K562 (cell line): Measurements from ENCODE around the gene ALDH16A1. TPM values are rescaled to one million over a fixed set of nuclear protein-coding genes. Genes with fewer than 3 reads are reported as not detected.

Experiments used
- ATF1 ChIP-seq, 2 experiments: fragments of 450-650 bp in 1 of 2; IDR thresholded peaks; 2 replicates each; pipeline ENCODE4 v1.6.1; 2016; ENCODE audit warnings: missing compliant biosample characterization in 1 of 2, missing genetic modification characterization in 1 of 2
- CREM ChIP-seq: IDR thresholded peaks from 2 replicates; pipeline ENCODE4 v1.6.1; 2014; ENCODE audit warnings: antibody characterized with exemption, low read depth
- FOXK1 ChIP-seq: sonication (generic); formaldehyde crosslinking; IDR thresholded peaks from 2 replicates; pipeline ENCODE4 v1.8.0; 2022; ENCODE audit warnings: missing genetic modification reagents, mild to moderate bottlenecking, borderline replicate concordance
- GABPB1 ChIP-seq: sonication (generic); formaldehyde crosslinking; IDR thresholded peaks from 2 replicates; pipeline ENCODE4 v1.8.0; 2022; ENCODE audit warnings: mild to moderate bottlenecking, missing genetic modification reagents
- MXI1 ChIP-seq: IDR thresholded peaks from 2 replicates; pipeline ENCODE4 v1.6.1; 2011; ENCODE audit warnings: low read depth, mild to moderate bottlenecking, improper control_type of control experiment, low read length
- PHB ChIP-seq: fragments of 250-450 bp; sonication (Bioruptor Pico); IDR thresholded peaks from 2 replicates; pipeline ENCODE4 v1.5.0; 2021
- POLR2A ChIP-seq: fragments of 450-650 bp; conservative IDR thresholded peaks from 2 replicates; pipeline ENCODE4 v1.6.1; 2016
- SIN3A ChIP-seq, 2 experiments: fragments of 150-350 bp in 1 of 2; IDR thresholded peaks; 2 replicates each; pipeline ENCODE4 v1.6.1; 2011 to 2016; ENCODE audit warnings: borderline replicate concordance in 2 of 2, low read depth in 2 of 2, low read length in 2 of 2, mild to moderate bottlenecking in 2 of 2, moderate library complexity in 2 of 2; ENCODE audit not compliant: control insufficient read depth in 1 of 2
- TEAD1 ChIP-seq, 2 experiments: fragments of 450-650 bp in 1 of 2; sonication (generic) in 1 of 2; formaldehyde crosslinking; IDR thresholded peaks; 2 replicates each; pipeline versions ENCODE4 v1.4.0 to v1.8.0; 2020 to 2022; ENCODE audit warnings: mild to moderate bottlenecking in 2 of 2, missing genetic modification reagents in 1 of 2
- ZNF143 ChIP-seq: sonication (generic); formaldehyde crosslinking; IDR thresholded peaks from 2 replicates; pipeline ENCODE4 v1.9.0; 2022; ENCODE audit warnings: mild to moderate bottlenecking, missing genetic modification reagents
- polyA plus RNA-seq, 8 experiments: library from polyadenylated mRNA; depleted of rRNA in 4 of 8; stranded (reverse) in 5 of 8; unstranded in 3 of 8; fragments of >200 nt; fragmentation: Nextera tagmentation in 2 of 8; fragmentation: Illumina TruSeq in 1 of 8; extraction: Ambion mirVana in 2 of 8; extraction: Trizol in 1 of 8; gene quantifications; 2 replicates each; pipeline versions ENCODE4 v1.2.1 to v1.2.3, GENCODE V29; 2011 to 2014; ENCODE audit warnings: inconsistent platforms in 1 of 8, missing spikeins in 1 of 8
- total RNA-seq, 7 experiments: library from RNA; depleted of rRNA in 6 of 7; stranded (reverse); fragments of >200 nt in 6 of 7; fragmentation: Illumina TruSeq in 2 of 7; extraction: Trizol in 2 of 7; gene quantifications; 2 replicates each; pipeline versions ENCODE4 v1.2.1 to v1.2.3, GENCODE V29; 2011 to 2021; ENCODE audit warnings: low replicate concordance in 1 of 7
- TF ChIP-seq, protein P1 (sequence below): sonication (generic); formaldehyde crosslinking; IDR thresholded peaks from 2 replicates; pipeline ENCODE4 v1.8.1; 2023; ENCODE audit warnings: mild to moderate bottlenecking, missing genetic modification reagents, moderate library complexity
- TF ChIP-seq, protein P2 (sequence below): fragments of 450-650 bp; IDR thresholded peaks from 2 replicates; pipeline ENCODE4 v1.6.1; 2016; ENCODE audit warnings: borderline replicate concordance
- TF ChIP-seq, protein P3 (sequence below): fragments of 450-650 bp; IDR thresholded peaks from 2 replicates; pipeline ENCODE4 v1.6.1; 2014; ENCODE audit warnings: low read depth, mild to moderate bottlenecking, moderate library complexity, borderline replicate concordance
- TF ChIP-seq, protein P4 (sequence below), 2 experiments: fragments of 450-650 bp; conservative IDR thresholded peaks; 2 replicates each; pipeline ENCODE4 v1.6.1; 2017; ENCODE audit warnings: mild to moderate bottlenecking in 2 of 2, moderate library complexity in 2 of 2
- TF ChIP-seq, protein P5 (sequence below): conservative IDR thresholded peaks from 2 replicates; pipeline ENCODE4 v1.6.1; 2011; ENCODE audit warnings: low read depth, mild to moderate bottlenecking, low read length; ENCODE audit not compliant: control insufficient read depth

The ALDH16A1 gene
- total and polyA plus RNA-seq, 9 of the 15 experiments (the other 6 are each of a cell fraction or from before 2014, with no cell fraction given): 2.2 to 52.2 (median 7.6) TPM

DNA sequence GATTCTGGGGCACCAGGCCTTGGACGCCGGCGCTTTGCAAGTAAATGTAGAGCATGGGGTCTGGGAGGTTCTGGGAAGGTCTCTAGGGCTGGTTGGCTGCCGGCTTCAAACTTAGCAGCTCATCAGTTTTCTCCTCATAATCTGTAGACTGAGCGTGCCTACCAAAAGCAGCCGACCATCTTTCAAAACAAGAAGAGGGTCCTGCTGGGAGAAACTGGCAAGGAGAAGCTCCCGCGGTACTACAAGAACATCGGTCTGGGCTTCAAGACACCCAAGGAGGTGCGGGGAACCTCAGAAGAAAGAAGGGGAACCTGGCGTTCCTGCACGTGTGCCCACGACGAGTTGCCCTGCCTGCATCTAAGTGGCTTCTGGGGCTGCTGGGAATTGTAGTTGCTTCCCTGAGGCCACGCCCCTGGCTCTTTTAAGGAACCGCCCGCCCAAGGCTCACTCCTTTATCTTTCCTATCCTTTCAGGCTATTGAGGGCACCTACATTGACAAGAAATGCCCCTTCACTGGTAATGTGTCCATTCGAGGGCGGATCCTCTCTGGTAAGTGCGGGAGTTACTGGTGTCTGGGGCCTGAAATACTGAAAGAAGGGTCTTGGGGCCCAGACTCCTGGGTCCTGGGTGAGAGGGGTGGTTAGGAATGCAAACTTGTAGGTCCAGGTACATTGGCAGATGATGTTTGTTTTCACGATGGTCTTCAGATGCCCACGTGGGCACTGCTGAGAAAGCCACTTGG, 44.2 kb downstream of the ALDH16A1 start (continued):
- TF ChIP-seq TEAD1 (CRISPR knock-in tag; IDR thresholded peaks at IDR 0.05) (no peak), FOXK1 (no peak), GABPB1 (peak; percentile 68; the same call in 1 of the 2 replicates), SIN3A (IDR thresholded peaks at IDR 0.05; ENCODE audit: borderline replicate concordance in 2 of 2, control insufficient read depth in 1 of 2, low read depth in 2 of 2, low read length in 2 of 2) (peak; percentile 51 to 93; a peak in 3 of 4 replicates), PHB (CRISPR knock-in tag) (0 out of 2 replicates have a peak, but pooled peaks have one; percentile 31), MXI1 (peak; percentile 88), ATF1 (CRISPR knock-in tag; IDR thresholded peaks at IDR 0.05) (no peak), ATF1 (tag; IDR thresholded peaks at IDR 0.05) (peak; percentile 36; the same call in 1 of the 2 replicates), ZNF143 (CRISPR knock-in tag) (peak; percentile 89), POLR2A (peak; percentile 68), CREM (peak; percentile 74)
- TF ChIP-seq, protein P1, sequence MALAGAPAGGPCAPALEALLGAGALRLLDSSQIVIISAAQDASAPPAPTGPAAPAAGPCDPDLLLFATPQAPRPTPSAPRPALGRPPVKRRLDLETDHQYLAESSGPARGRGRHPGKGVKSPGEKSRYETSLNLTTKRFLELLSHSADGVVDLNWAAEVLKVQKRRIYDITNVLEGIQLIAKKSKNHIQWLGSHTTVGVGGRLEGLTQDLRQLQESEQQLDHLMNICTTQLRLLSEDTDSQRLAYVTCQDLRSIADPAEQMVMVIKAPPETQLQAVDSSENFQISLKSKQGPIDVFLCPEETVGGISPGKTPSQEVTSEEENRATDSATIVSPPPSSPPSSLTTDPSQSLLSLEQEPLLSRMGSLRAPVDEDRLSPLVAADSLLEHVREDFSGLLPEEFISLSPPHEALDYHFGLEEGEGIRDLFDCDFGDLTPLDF: peak; percentile 37; the same call in 1 of the 2 replicates
- TF ChIP-seq, protein P2, sequence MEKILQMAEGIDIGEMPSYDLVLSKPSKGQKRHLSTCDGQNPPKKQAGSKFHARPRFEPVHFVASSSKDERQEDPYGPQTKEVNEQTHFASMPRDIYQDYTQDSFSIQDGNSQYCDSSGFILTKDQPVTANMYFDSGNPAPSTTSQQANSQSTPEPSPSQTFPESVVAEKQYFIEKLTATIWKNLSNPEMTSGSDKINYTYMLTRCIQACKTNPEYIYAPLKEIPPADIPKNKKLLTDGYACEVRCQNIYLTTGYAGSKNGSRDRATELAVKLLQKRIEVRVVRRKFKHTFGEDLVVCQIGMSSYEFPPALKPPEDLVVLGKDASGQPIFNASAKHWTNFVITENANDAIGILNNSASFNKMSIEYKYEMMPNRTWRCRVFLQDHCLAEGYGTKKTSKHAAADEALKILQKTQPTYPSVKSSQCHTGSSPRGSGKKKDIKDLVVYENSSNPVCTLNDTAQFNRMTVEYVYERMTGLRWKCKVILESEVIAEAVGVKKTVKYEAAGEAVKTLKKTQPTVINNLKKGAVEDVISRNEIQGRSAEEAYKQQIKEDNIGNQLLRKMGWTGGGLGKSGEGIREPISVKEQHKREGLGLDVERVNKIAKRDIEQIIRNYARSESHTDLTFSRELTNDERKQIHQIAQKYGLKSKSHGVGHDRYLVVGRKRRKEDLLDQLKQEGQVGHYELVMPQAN: peak; percentile 91
- TF ChIP-seq, protein P3, sequence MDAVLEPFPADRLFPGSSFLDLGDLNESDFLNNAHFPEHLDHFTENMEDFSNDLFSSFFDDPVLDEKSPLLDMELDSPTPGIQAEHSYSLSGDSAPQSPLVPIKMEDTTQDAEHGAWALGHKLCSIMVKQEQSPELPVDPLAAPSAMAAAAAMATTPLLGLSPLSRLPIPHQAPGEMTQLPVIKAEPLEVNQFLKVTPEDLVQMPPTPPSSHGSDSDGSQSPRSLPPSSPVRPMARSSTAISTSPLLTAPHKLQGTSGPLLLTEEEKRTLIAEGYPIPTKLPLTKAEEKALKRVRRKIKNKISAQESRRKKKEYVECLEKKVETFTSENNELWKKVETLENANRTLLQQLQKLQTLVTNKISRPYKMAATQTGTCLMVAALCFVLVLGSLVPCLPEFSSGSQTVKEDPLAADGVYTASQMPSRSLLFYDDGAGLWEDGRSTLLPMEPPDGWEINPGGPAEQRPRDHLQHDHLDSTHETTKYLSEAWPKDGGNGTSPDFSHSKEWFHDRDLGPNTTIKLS: peak; percentile 49; the same call in 1 of the 2 replicates
- TF ChIP-seq, protein P4, sequence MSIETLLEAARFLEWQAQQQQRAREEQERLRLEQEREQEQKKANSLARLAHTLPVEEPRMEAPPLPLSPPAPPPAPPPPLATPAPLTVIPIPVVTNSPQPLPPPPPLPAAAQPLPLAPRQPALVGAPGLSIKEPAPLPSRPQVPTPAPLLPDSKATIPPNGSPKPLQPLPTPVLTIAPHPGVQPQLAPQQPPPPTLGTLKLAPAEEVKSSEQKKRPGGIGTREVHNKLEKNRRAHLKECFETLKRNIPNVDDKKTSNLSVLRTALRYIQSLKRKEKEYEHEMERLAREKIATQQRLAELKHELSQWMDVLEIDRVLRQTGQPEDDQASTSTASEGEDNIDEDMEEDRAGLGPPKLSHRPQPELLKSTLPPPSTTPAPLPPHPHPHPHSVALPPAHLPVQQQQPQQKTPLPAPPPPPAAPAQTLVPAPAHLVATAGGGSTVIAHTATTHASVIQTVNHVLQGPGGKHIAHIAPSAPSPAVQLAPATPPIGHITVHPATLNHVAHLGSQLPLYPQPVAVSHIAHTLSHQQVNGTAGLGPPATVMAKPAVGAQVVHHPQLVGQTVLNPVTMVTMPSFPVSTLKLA (conservative IDR thresholded peaks at IDR 0.05): peak; percentile 92 to 95
- TF ChIP-seq, protein P5, sequence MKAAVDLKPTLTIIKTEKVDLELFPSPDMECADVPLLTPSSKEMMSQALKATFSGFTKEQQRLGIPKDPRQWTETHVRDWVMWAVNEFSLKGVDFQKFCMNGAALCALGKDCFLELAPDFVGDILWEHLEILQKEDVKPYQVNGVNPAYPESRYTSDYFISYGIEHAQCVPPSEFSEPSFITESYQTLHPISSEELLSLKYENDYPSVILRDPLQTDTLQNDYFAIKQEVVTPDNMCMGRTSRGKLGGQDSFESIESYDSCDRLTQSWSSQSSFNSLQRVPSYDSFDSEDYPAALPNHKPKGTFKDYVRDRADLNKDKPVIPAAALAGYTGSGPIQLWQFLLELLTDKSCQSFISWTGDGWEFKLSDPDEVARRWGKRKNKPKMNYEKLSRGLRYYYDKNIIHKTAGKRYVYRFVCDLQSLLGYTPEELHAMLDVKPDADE: peak; percentile 95
